Activated effector memory CD4-positive, alpha-beta T cell treated with anti-CD3 and anti-CD28 coated beads, Interleukin-2, amount 50 U/mL, for 16 hours (primary cell): ENCODE measurements around the gene PXDN.
A peak's percentile ranks its signal among the peaks of the same experiment; 100 is the strongest.

Source experiments
- DNase-seq: peaks from one replicate; pipeline ENCODE4 v3.0.0-alpha.2; 2020

Gene PXDN

DNA sequence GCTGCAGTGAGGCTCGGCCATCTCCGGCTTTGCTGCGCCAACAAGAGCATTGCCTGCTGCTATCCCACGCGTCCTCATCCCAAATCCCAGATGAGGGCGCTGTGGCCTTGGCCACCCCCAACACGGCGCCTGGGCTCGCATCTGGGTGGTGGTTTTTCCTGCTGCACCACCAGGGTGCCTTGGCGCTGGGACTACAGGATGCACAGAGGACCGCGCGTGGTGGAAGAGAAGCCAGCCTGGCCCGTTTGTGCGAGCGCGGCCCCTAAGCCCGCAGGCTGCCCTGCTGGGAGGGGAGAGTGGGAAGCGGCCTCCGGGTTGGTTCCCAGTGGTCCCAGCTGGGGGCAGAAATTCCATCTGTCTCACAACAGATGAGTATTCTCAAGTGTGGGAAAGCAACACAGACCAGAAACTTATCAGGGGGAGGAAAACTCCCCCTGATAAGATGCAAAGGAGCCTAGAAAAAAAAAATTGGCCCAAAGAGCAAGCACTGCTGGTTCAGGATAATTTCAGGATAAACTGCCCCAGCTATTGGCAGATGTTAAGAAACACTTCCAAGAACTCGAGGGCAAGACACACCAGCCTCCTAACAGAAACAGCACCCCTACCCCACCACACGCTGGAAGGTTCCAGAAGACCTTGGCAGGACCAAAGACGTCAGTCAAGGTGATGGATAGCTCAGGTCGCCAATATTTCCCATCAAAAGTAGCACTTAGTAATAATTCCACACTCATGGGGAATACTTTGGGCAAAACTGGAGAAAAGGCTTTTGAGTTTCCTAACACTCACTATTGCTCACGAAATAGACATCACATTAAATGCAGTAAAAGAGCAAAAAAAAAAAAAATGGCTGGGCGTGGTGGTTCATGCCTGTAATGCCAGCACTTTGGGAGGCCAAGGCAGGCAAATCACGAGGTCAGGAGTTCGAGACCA, 152.1 kb downstream of the PXDN start:
- DNase-seq, result peak; percentile 28

DNA sequence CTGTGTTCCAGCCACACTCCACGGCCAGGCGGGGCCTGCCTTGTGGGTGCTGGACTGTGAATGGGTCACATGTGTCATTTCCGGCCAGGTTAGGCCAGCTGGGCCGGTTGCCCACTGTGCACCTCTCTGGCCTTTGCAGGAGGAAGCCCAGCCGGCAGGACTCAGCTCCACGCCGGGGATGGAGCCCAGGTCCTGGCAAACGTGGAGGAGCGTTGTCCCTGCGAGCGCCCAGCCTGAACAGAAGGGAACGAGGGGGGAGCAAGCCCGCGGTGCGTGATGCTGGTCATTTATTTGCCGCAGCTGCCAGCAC, 152.9 kb downstream of the PXDN start:
- DNase-seq, result peak; percentile 36

DNA sequence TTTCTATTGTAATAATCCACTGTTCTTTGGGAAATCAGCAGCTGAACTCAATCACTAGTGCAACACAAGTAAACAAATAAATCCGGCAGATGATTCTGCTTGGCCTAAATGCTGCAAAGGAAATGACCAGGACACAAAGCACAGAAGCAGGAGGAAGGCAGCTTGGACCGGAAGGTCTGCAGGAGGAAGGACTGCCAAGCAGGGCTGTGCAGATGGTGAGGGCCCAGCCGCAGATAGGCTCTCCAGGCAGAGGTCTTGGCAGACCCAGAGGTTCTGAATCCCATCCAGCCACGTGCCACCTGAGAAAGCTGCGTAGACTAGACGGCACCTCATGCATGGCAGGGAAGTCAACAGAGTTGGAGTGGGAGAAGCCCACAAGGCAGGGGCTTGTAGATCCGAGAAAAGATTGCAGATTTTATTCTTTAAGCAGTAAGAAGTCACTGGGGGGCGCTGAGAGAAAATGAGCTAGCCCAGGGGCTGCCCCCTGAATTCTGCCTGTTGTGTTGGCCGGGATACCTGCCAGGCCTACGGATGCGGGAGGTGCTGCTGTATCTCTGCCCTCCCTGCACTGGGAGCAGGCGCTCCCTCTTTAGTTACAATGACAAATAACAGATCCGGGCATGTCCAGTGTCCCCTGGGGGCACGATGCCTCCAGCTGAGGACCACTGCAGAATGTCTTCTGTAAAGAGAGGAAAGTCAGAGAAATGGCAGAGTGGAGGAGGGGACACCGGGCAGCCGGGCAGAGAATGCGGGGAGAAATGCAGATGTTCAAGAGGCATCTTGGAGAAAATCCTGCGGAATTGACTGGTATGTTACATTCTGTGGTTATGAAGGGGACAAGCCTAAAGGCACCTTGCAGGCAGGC, 153.5 kb downstream of the PXDN start:
- peak; percentile 33 for DNase-seq

DNA sequence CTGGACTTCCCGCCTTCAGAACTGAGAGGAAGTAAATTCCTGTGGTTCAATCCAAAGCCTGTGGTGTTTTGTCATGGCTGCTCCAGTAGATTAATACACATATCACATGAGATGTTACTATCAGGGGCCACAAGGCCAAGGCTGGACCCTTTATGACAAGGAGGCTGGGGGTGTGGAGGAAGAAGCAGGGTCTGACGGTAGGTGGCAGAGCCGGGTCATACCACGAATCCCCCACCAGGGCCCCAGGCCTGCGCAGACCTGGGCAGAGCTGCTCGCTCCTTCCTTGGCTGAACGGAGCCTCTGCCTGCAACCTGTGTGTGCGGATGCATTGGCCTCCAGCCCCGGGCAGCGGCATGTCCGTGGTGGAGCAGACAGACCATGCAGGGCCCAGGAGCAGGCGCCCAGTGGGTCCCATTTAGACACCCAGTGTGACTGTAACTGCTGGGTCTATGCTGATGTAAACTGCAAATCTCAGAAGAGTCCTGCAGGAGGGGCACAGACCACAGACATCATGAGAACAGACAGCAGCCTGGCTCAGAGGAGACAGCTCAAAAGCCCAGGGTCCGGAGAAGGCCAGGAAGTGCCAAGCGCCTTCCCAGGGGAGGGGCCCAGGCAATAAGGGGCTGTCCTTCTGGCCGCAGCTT, 155.2 kb downstream of the PXDN start:
- DNase-seq, result peak; percentile 59

DNA sequence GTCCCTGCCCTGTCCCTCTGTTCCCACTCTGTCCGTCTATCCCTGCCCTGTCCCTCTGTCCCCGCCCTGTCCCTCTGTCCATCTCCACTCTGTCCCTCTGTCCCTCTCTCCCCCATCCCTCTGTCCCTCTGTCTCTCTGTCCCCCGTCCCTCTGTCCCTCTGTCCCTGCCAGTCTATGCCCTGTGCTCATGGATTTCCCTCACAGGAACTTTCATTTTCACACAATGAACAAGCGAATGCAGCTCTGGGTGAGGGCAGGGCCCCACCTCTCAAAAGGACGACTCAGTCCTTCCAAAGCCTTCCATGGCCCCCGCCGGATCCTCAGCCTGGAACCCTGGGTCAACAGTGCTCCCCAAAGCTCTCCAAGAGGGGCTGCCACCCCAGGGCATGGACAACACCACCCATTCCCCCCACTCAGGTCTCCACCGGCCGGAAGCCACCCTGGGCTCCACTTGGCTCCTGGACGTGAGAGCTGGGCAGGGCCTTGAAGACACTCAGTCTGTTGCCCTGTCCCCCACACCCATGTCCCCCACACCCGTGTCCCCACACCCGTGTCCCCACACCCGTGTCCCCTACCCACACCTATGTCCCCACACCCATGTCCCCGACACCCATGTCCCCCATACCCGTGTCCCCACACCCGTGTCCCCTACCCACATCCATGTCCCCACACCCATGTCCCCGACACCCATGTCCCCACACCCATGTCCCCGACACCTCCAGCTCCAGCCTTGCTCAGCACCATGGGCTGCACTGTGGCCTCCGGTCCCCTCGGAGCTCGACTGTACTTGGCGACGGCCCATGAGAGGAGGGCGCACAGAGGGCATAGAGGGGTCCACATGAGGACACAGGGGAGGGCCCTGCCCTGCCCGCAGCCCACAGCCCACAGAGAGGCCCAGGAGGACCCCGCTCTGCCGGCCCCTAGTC, 156.0 kb downstream of the PXDN start:
- DNase-seq, result peak; percentile 45

DNA sequence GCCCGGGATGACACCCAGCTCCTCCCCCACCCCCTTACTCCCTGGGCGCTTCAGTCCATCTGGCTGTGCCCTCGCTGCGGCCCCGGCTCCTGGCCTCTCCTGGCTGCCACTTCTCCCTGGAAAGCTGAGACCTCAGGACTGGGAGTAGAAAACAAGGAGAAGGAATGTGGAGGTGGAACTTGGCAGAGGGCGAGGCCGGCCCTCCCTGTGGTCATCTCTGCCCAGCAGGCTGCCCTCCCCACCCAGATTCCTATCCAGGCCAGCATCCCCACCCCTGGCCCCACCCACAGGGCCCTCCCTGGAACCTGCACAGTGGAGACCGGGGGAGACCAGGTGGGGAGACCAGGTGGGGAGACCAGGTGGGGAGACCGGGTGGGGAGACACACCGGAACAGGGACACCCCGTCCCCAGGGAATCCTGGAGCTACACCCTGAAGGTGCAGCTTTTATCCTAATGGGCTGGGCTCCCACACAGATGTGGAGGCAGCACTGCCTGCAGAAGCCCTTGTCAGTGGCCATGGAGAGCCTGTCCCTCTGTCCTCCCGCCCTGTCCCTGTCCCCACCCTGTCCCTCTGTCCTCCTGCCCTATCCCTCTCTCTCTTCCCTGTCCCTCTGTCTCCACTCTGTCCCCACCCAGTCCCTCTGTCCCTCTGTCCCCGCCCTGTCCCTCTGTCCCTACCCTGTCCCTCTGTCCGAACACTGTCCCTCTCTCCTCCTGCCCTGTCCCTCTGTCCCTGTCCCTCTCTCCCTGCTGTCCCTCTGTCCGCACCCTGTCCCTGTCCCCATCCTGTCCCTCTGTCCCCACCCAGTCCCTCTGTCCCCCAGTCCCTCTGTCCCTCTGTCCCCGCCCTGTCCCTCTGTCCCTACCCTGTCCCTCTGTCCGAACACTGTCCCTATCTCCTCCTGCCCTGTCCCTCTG, 157.1 kb downstream of the PXDN start:
- DNase-seq, result peak; percentile 38

DNA sequence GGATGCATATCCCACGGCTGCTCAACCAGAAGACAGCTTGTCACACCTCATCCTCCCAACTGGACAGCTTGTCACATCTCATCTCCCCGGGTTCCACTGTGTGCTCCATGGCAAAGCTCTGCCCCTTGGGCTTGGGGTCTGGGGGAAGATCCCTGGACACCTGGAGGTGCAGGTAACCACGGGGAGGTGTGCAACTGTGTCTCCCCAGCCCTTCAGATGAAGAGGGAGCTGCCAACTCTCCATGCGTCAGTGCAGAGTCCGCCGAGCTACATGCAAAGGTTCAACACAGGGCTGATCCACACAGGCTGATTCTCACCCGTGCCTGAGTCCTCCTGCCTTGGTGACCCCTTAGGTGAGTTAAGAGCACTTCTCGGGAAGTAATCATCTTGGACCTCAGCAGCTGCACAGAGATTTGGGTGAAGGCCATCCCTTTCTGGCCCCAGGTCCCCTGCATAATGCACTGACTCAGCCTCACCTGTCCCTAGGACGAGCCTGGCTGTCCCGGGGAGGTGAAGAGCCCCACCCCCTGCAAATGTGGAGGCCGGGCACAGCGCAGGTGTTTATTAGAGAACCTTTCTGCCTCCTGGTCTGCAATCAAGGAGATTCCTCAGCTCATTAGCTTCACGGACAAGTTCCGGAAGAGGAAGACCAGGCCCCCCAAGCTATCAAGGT, 157.9 kb downstream of the PXDN start:
- DNase-seq, result peak; percentile 58

DNA sequence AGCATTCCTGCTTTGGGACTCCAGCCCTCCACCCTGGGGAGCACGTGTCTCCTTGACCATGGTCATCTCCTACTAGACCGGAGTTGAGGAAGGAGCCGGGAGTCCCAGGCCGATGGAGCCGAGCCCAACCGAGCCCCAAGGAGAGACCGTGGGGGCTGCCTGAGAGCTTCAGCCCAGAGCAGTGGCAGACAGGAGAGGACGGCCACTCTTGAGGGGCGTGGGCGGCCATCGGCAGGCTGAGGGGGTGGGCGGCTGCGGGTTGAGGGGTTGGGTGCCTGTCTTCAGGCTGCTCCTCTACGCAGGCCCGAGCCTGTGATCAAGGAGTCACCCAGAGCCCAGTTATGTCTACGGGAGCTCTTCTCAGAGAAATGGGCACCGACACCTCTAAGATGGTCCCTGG, 158.7 kb downstream of the PXDN start:
- peak; percentile 34 for DNase-seq

DNA sequence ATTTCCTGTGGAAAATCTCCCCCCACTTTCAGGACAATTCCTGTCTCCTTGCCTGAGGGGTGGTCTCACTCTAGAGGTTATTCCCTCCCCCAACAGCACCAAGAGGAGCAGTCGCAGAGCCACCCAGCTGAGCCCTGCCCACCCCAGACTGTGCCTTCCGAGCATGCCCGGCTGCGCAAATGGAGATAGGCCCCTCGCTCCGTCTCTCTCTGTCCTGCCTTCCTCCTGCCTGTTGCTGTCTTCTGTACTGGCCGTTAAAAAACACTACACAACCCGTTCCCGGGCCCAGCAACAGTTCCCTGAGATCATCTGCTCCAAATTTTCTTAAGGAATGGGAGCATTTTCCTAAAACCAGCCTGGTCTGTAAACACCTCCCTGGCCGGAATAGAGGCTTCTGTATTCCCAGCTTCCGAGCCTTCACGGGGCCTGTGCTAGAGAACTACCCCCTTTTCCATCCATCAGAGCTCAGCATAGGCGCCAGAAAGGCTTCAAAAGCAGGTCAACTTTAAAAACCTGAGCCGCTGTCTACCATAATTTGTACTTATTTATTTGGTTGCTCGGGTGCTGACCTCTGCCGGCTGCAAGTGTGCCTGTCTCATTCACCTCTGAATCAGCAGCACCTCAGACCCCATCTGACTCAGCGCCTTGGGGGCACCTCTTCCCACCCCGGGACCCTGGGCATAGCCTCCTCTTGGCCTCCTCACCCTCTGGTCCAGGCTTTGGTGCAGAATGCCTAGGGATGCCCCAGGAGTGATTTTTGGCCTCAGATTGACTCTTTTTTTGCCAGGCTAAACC, 159.4 kb downstream of the PXDN start:
- peak; percentile 44 for DNase-seq

DNA sequence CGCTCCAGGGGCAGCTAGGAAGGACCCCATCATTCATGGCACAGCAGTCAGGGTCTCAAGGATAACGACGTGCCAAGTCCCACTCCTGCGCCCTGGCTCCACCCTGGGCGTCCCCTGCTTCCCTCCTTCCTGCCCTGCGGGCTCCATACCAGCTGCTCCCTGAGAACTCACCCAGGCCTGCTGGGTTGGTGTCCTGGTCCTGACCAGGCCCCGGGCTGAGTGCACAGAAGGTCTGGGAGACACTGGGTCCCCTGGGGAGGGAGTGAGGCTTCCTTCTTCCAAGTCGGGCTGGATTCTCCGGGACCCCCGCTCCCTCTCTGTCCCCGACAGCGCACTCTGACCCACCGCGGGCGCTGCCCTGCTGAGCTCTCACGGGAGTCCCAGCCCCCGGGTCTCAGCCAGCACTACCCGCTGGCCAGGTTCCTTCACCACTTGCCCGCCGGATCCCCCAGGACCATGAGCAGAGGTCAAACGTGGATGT, 160.2 kb downstream of the PXDN start:
- peak; percentile 30 for DNase-seq

DNA sequence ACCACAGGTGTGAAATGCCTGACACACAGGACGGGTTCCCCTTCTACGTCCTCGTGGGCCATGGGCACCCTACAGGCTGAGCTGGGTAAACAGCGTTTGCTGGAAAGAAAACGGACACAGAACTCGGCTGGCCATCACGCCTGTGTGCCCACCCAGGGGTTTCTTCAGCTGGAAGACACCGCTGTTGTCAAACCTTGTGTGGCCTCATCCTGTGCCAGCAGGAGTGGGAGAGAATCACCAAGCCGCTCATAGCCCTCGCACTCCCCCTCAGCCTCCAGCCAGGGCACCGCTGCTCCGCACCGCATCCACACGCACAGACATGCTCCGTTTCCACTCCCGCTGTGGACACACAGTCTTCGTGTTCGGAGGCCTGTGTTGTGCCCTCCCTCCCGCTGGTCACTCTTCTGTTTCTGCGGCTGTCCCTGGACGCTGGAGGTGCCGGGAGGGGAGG, 161.4 kb downstream of the PXDN start:
- DNase-seq, result peak; percentile 54

DNA sequence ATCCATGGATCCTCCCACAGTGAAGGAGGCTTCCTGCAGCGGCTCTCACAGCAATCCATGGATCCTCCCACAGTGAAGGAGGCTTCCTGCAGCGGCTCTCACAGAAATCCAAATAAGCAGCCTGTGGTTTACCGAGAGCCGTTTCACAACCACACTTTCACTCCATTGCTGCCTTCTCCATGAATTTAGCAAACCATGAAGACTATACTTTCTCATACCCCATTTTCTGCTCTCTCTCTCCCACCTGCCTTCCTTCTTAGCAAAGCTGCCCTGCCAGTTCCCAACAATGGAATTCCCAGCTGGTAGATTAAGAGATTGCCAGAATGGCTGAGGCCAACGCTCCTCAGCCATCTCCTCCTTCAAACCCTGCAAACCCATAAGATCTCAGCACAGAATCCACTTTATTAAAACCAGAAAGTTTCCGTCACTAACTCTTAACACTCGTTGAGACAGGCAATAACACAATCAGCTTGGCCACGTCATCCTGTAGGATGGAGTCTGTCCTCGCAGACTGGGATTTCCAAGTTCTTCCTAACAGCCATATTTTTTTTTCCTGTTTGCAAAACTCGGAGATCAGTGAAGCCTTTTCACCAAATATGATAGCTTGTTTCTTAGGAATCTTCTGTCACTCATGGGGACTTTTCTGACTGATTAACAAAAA, 162.2 kb downstream of the PXDN start:
- no peak for DNase-seq
